Activated CD8-positive, alpha-beta T cell treated with anti-CD3 and anti-CD28 coated beads, Interleukin-2, amount 10 ng/mL, durations not matched to agents 7 days and 5 days (primary cell): ENCODE data around the gene SYNPO2. TPM values are rescaled to one million over a fixed set of nuclear protein-coding genes. Genes with fewer than 3 reads are reported as not detected.

Experiments
- ATAC-seq: fragments of 150-1000 bp; cut with Tn5 transposase; one replicate; pipeline ENCODE4 v1.10.0; 2021; ENCODE audit warnings: moderate library complexity
- CTCF ChIA-PET: fragments of 350-600 bp; sonication (Branson Sonifier 250); formaldehyde crosslinking; loops from one replicate; lab custom pipeline; 2021; ENCODE audit warnings: antibody characterized with exemption; lab: Charles Lee
- POLR2A ChIA-PET: fragments of 350-600 bp; sonication (Branson Sonifier 250); formaldehyde crosslinking; loops from one replicate; lab custom pipeline; 2021; ENCODE audit warnings: antibody characterized with exemption; lab: Charles Lee
- DNase-seq: peaks from one replicate; pipeline ENCODE4 v3.0.0-alpha.2; 2020
- H3K27ac Mint-ChIP-seq: one replicate; pipeline ENCODE4 v1.8.0; 2021; ENCODE audit warnings: mild to moderate bottlenecking, mixed read lengths
- H3K27me3 Mint-ChIP-seq: one replicate; pipeline ENCODE4 v1.8.0; 2021; ENCODE audit warnings: low read depth, mixed read lengths
- H3K36me3 Mint-ChIP-seq: one replicate; pipeline ENCODE4 v1.8.0; 2021; ENCODE audit warnings: low read depth, mixed read lengths
- H3K4me1 Mint-ChIP-seq: one replicate; pipeline ENCODE4 v1.8.0; 2021; ENCODE audit warnings: low read depth, mixed read lengths
- H3K4me3 Mint-ChIP-seq: one replicate; pipeline ENCODE4 v1.8.0; 2021; ENCODE audit warnings: mild to moderate bottlenecking, mixed read lengths
- H3K9me3 Mint-ChIP-seq: one replicate; pipeline ENCODE4 v1.8.0; 2022; ENCODE audit warnings: mixed read lengths; ENCODE audit not compliant: insufficient read depth
- total RNA-seq, 2 experiments: library from RNA; stranded (reverse); gene quantifications; one replicate each; pipeline ENCODE4 v1.2.3, GENCODE V29; 2021

SYNPO2 gene
- total RNA-seq, 2 experiments from 2014 or later: 0.60 to 0.74 TPM

- no peaks in the 10 kb centered on the region for H3K9me3 Mint-ChIP-seq
- no peak overlapping the region for H3K27ac Mint-ChIP-seq
- ATAC-seq (no peak), DNase-seq (no peak)
- no peaks in the 10 kb centered on the region for H3K4me1 Mint-ChIP-seq
- POLR2A ChIA-PET: no interaction called here
- CTCF ChIA-PET: no interaction called here
- no peak overlapping the region for H3K4me3 Mint-ChIP-seq
- peaks cover 17% of the 10 kb centered on the region for H3K27me3 Mint-ChIP-seq
- no peaks in the 10 kb centered on the region for H3K36me3 Mint-ChIP-seq
These were observed 26.8 kb downstream of the SYNPO2 start for GRCh38 chr4:118915468-118915867.

- H3K4me1 Mint-ChIP-seq: no peaks in the 10 kb centered on the region
- H3K27me3 Mint-ChIP-seq: peaks cover 12% of the 10 kb centered on the region
- H3K36me3 Mint-ChIP-seq: no peaks in the 10 kb centered on the region
- no peak overlapping the region for H3K27ac Mint-ChIP-seq
- CTCF ChIA-PET: no interaction called here
- no peak for ATAC-seq
- H3K4me3 Mint-ChIP-seq: no peak overlapping the region
- no peaks in the 10 kb centered on the region for H3K9me3 Mint-ChIP-seq
- POLR2A ChIA-PET: no interaction called here
- DNase-seq: no peak
These were observed 28.1 kb downstream of the SYNPO2 start for GRCh38 chr4:118916691-118917289.

GRCh38 chr4:118917582-118917981, 28.9 kb downstream of the SYNPO2 start:
- ChIA-PET CTCF (no interaction called here), POLR2A (no interaction called here)
- Mint-ChIP-seq H3K27ac (no peak overlapping the region), H3K27me3 (peaks cover 12% of the 10 kb centered on the region), H3K36me3 (no peaks in the 10 kb centered on the region), H3K4me1 (no peaks in the 10 kb centered on the region), H3K9me3 (no peaks in the 10 kb centered on the region), H3K4me3 (no peak overlapping the region)
- no peak for ATAC-seq
- DNase-seq: no peak

- no peak for ATAC-seq
- CTCF ChIA-PET: no interaction called here
- POLR2A ChIA-PET: no interaction called here
These were observed 29.7 kb downstream of the SYNPO2 start for GRCh38 chr4:118918388-118918787.

GRCh38 chr4:118920247-118920646, 31.6 kb downstream of the SYNPO2 start:
- ChIA-PET CTCF (no interaction called here), POLR2A (interaction anchor here (0.6 kb wide), 1 partner anchor 388 kb away, joined by 5 read pairs; no protein-coding TSS in a partner anchor)
- DNase-seq: no peak
- H3K36me3 Mint-ChIP-seq: no peaks in the 10 kb centered on the region
- peaks cover 7% of the 10 kb centered on the region for H3K27me3 Mint-ChIP-seq
- H3K4me1 Mint-ChIP-seq: no peaks in the 10 kb centered on the region
- H3K4me3 Mint-ChIP-seq: no peak overlapping the region
- H3K9me3 Mint-ChIP-seq: no peaks in the 10 kb centered on the region
- ATAC-seq: no peak
- no peak overlapping the region for H3K27ac Mint-ChIP-seq

More at GRCh38 chr4:118918388-118918787, 29.7 kb downstream of the SYNPO2 start:
- Mint-ChIP-seq H3K4me1 (no peaks in the 10 kb centered on the region), H3K27ac (no peak overlapping the region), H3K4me3 (no peak overlapping the region), H3K36me3 (no peaks in the 10 kb centered on the region), H3K27me3 (peaks cover 11% of the 10 kb centered on the region), H3K9me3 (no peaks in the 10 kb centered on the region)
- no peak for DNase-seq

GRCh38 chr4:118921786-118922185, 33.1 kb downstream of the SYNPO2 start:
- DNase-seq: no peak
- ChIA-PET CTCF (interaction anchor here (1.0 kb wide), 1 partner anchor 31 kb away, joined by 3 read pairs; no protein-coding TSS in a partner anchor), POLR2A (no interaction called here)

GRCh38 chr4:118923891-118924290, 35.2 kb downstream of the SYNPO2 start:
- POLR2A ChIA-PET: no interaction called here
- Mint-ChIP-seq H3K27me3 (peaks cover 7% of the 10 kb centered on the region), H3K4me1 (no peaks in the 10 kb centered on the region), H3K4me3 (no peak overlapping the region), H3K9me3 (no peaks in the 10 kb centered on the region), H3K27ac (no peak overlapping the region), H3K36me3 (no peaks in the 10 kb centered on the region)
- CTCF ChIA-PET: no interaction called here
- DNase-seq: no peak
- ATAC-seq: no peak

More at GRCh38 chr4:118921786-118922185, 33.1 kb downstream of the SYNPO2 start:
- peaks cover 7% of the 10 kb centered on the region for H3K27me3 Mint-ChIP-seq
- H3K9me3 Mint-ChIP-seq: no peaks in the 10 kb centered on the region
- H3K4me3 Mint-ChIP-seq: no peak overlapping the region
- no peaks in the 10 kb centered on the region for H3K36me3 Mint-ChIP-seq
- no peak for ATAC-seq
- H3K4me1 Mint-ChIP-seq: no peaks in the 10 kb centered on the region
- no peak overlapping the region for H3K27ac Mint-ChIP-seq

- no peak for ATAC-seq
- ChIA-PET POLR2A (no interaction called here), CTCF (no interaction called here)
- Mint-ChIP-seq H3K9me3 (no peaks in the 10 kb centered on the region), H3K27ac (no peak overlapping the region), H3K4me1 (no peaks in the 10 kb centered on the region), H3K27me3 (peaks cover 2% of the 10 kb centered on the region), H3K4me3 (no peak overlapping the region), H3K36me3 (no peaks in the 10 kb centered on the region)
- no peak for DNase-seq
These were observed 39.3 kb downstream of the SYNPO2 start for GRCh38 chr4:118927974-118928373.

GRCh38 chr4:118930255-118930654, 41.6 kb downstream of the SYNPO2 start:
- no peak overlapping the region for H3K4me3 Mint-ChIP-seq
- no peak overlapping the region for H3K27ac Mint-ChIP-seq
- POLR2A ChIA-PET: no interaction called here
- no peak for DNase-seq
- ATAC-seq: no peak
- CTCF ChIA-PET: no interaction called here
- no peaks in the 10 kb centered on the region for H3K4me1 Mint-ChIP-seq
- no peaks in the 10 kb centered on the region for H3K36me3 Mint-ChIP-seq
- peaks cover 3% of the 10 kb centered on the region for H3K27me3 Mint-ChIP-seq
- no peaks in the 10 kb centered on the region for H3K9me3 Mint-ChIP-seq

- Mint-ChIP-seq H3K36me3 (no peaks in the 10 kb centered on the region), H3K4me3 (no peak overlapping the region), H3K27ac (no peak overlapping the region), H3K4me1 (no peaks in the 10 kb centered on the region), H3K9me3 (no peaks in the 10 kb centered on the region), H3K27me3 (peaks cover 3% of the 10 kb centered on the region)
- no peak for DNase-seq
- ChIA-PET POLR2A (no interaction called here), CTCF (no interaction called here)
- no peak for ATAC-seq
These were observed 43.1 kb downstream of the SYNPO2 start for GRCh38 chr4:118931786-118932185.

GRCh38 chr4:118935819-118936218, 47.2 kb downstream of the SYNPO2 start:
- no peak overlapping the region for H3K27ac Mint-ChIP-seq
- no peak for ATAC-seq
- ChIA-PET CTCF (no interaction called here), POLR2A (no interaction called here)
- H3K4me1 Mint-ChIP-seq: no peaks in the 10 kb centered on the region
- DNase-seq: no peak
- H3K4me3 Mint-ChIP-seq: no peak overlapping the region
- H3K27me3 Mint-ChIP-seq: peaks cover 4% of the 10 kb centered on the region
- H3K9me3 Mint-ChIP-seq: no peaks in the 10 kb centered on the region
- H3K36me3 Mint-ChIP-seq: no peaks in the 10 kb centered on the region

GRCh38 chr4:118936406-118936805, 47.8 kb downstream of the SYNPO2 start:
- H3K27me3 Mint-ChIP-seq: peaks cover 8% of the 10 kb centered on the region
- ChIA-PET POLR2A (no interaction called here), CTCF (no interaction called here)
- H3K4me3 Mint-ChIP-seq: no peak overlapping the region
- no peaks in the 10 kb centered on the region for H3K9me3 Mint-ChIP-seq
- H3K36me3 Mint-ChIP-seq: no peaks in the 10 kb centered on the region
- DNase-seq: no peak
- H3K4me1 Mint-ChIP-seq: no peaks in the 10 kb centered on the region
- no peak for ATAC-seq
- H3K27ac Mint-ChIP-seq: no peak overlapping the region
